ENCODE results near the gene ITGB3. TPM values are rescaled to one million over a fixed set of nuclear protein-coding genes. Genes with fewer than 3 reads are reported as not detected.

Gene ITGB3
- total and polyA plus RNA-seq, 2 of the 8 experiments (the other 6 are each of a cell fraction or from before 2014, with no cell fraction given) = 0.08 to 0.09 TPM

DNA sequence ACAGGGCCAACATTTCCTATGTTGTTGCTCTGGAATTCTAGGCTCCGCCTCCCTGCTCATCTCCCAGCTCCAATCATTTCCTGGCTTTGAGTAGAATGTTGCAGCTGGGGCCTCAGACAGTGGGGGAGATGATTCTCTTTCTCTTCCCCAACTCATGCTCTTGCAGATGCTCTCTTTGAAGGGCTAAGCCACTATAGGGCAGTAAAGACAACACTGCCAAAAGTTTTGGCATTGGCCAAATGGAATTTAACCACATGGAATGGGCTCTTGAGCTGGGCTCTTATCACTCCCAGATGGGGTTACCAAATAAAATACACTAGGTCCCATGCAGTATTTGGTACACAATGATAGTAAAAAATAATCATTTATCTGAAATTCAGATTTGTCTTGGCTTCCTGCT lies 50.6 kb downstream of the ITGB3 start:
- no peak overlapping the region for H3K4ac ChIP-seq (replicated peaks; ENCODE audit: insufficient read length, low read depth, low read length)
- no peak overlapping the region for H2AK5ac ChIP-seq (ENCODE audit: low read depth, low read length)
- H3K23ac ChIP-seq (ENCODE audit: insufficient read length) = no peak overlapping the region
- no peaks in the 10 kb centered on the region for H3K23me2 ChIP-seq (ENCODE audit: low read depth, low read length)
- H3K9ac ChIP-seq (replicated peaks in 1 of 4; ENCODE audit: extremely low read depth in 1 of 4, low read depth in 3 of 4, low read length in 3 of 4) = no peak overlapping the region
- H3K14ac ChIP-seq (ENCODE audit: insufficient read length) = no peak overlapping the region
- H2BK15ac ChIP-seq (ENCODE audit: low read length) = no peak overlapping the region
- no peaks in the 10 kb centered on the region for H3K4me1 ChIP-seq (replicated peaks in 1 of 4; ENCODE audit: control insufficient read depth in 3 of 4, insufficient read depth in 4 of 4, low read length in 3 of 4)
- no peak overlapping the region for H3K18ac ChIP-seq (ENCODE audit: extremely low read depth, low read length)
- no peak overlapping the region for H2AFZ ChIP-seq (ENCODE audit: low read length)
- ChIA-PET POLR2A (ENCODE audit: partially characterized antibody) (no interaction called here), CTCF (ENCODE audit: partially characterized antibody) (no interaction called here)
- no peaks in the 10 kb centered on the region for H3K36me3 ChIP-seq (ENCODE audit: control insufficient read depth in 2 of 4, insufficient read depth in 4 of 4, low read length in 3 of 4)
- H2BK120ac ChIP-seq (replicated peaks; ENCODE audit: low read depth, low read length) = no peak overlapping the region
- H3K79me1 ChIP-seq (ENCODE audit: low read depth, low read length) = no peaks in the 10 kb centered on the region
- WGBS, 2 experiments (ENCODE audit: extremely low coverage in 1 of 2, insufficient coverage in 1 of 2, insufficient read length in 1 of 2, insufficient replicate concordance in 2 of 2, low coverage in 1 of 2, low lambda C conversion rate in 2 of 2, missing lambda C conversion rate in 1 of 2) = 100% methylated on average over 1 of the region's 1 CpG; no CpG with 5 or more reads in 1 of the 2 experiments
- H2BK20ac ChIP-seq (ENCODE audit: low read length) = no peak overlapping the region
- no peak overlapping the region for H2BK5ac ChIP-seq (ENCODE audit: low read depth, low read length)
- FAIRE-seq (no peak), DNase-seq (ENCODE audit: low read depth in 1 of 2, low spot score in 2 of 2) (no peak)
- no peak overlapping the region for H4K8ac ChIP-seq (ENCODE audit: extremely low read depth, insufficient read depth, low read length)
- H3K27ac ChIP-seq (ENCODE audit: low read depth, low read length) = no peak overlapping the region
- no peaks in the 10 kb centered on the region for H4K20me1 ChIP-seq (replicated peaks in 1 of 2; ENCODE audit: control insufficient read depth in 1 of 2, insufficient read depth in 2 of 2, low read length in 2 of 2)
- no peak for TF ChIP-seq MAX (IDR thresholded peaks at IDR 0.05)
- no peak for TF ChIP-seq BACH1 (IDR thresholded peaks at IDR 0.05; ENCODE audit: low read length)
- no peak for TF ChIP-seq CHD1 (IDR thresholded peaks at IDR 0.05; ENCODE audit: low read depth, low read length)
- no peak for TF ChIP-seq RXRA (IDR thresholded peaks at IDR 0.05; ENCODE audit: insufficient read depth, low read depth, low read length)
- TF ChIP-seq SP2 (IDR thresholded peaks at IDR 0.05; ENCODE audit: low read length) = no peak
- no peak for TF ChIP-seq POLR2A (IDR thresholded peaks at IDR 0.05; ENCODE audit: control extremely low read depth in 1 of 2, low read depth in 2 of 2, low read length in 2 of 2)
- no peak for TF ChIP-seq POU5F1 (IDR thresholded peaks at IDR 0.05; ENCODE audit: low read depth, low read length)
- TF ChIP-seq HDAC6 (IDR thresholded peaks at IDR 0.05; ENCODE audit: low read depth, low read length) = no peak
- H3K9me3 ChIP-seq (ENCODE audit: insufficient read depth in 2 of 2, low read depth in 1 of 2, low read length in 1 of 2) = no peaks in the 10 kb centered on the region
- no peaks in the 10 kb centered on the region for H3K27me3 ChIP-seq (replicated peaks in 1 of 4; ENCODE audit: control insufficient read depth in 3 of 4, extremely low read depth in 1 of 4, insufficient read depth in 3 of 4, low read length in 3 of 4)
- H3K4me2 ChIP-seq (ENCODE audit: insufficient read depth in 1 of 2, low read depth in 2 of 2, low read length in 2 of 2) = no peak overlapping the region
- no peak overlapping the region for H4K91ac ChIP-seq (replicated peaks; ENCODE audit: insufficient read length, low read length)
- no peak overlapping the region for H2BK12ac ChIP-seq (ENCODE audit: low read depth, low read length)
- H3K4me3 ChIP-seq (ENCODE audit: extremely low read depth in 1 of 4, insufficient read depth in 2 of 4, low read depth in 3 of 4, low read length in 4 of 4) = no peak overlapping the region
- H3K79me2 ChIP-seq (ENCODE audit: control insufficient read depth in 1 of 2, insufficient read depth in 2 of 2, low read length in 2 of 2) = no peaks in the 10 kb centered on the region
- H3K56ac ChIP-seq (replicated peaks; ENCODE audit: insufficient read length, low read depth, low read length) = no peak overlapping the region
- no peak overlapping the region for H4K5ac ChIP-seq (ENCODE audit: insufficient read length, low read depth, low read length)
